SK-N-SH (cell line): ENCODE data around the gene LCE1B. TPM values are rescaled to one million over a fixed set of nuclear protein-coding genes. Genes with fewer than 3 reads are reported as not detected.

Source experiments
- CTCF ChIA-PET: fragments of 300-600, 350-600 bp; formaldehyde crosslinking; extraction: SDS; loops from one replicate; lab custom pipeline; 2021; lab: Yijun Ruan, JAX
- POLR2A ChIA-PET: fragments of 350-600 bp; sonication (Branson Sonifier 250); formaldehyde crosslinking; extraction: SDS; loops from one replicate; lab custom pipeline; 2020; ENCODE audit warnings: antibody characterized with exemption, inconsistent platforms; lab: Yijun Ruan, JAX
- DNase-seq: peaks from one replicate; pipeline ENCODE4 v3.0.0; 2012
- H2AFZ ChIP-seq: fragments of 200-600 bp; sonication (generic); 2 replicates; pipeline ENCODE4 v1.8.1; 2016; ENCODE audit warnings: antibody characterized with exemption, mild to moderate bottlenecking, low read depth
- H3F3A ChIP-seq: fragments of 200-600 bp; sonication (generic); replicated peaks from 2 replicates; pipeline ENCODE3; 2016; ENCODE audit warnings: antibody characterized with exemption, mild to moderate bottlenecking; ENCODE audit not compliant: insufficient read depth
- H3K27ac ChIP-seq, 2 experiments: fragments of 200-500 bp in 1 of 2; fragments of 200-600 bp in 1 of 2; sonication (Bioruptor generic) in 1 of 2; sonication (generic), shearing (Covaris generic) in 1 of 2; 2 replicates each; pipeline versions ENCODE4 v1.5.1 to v1.6.1; 2014 to 2016; ENCODE audit warnings: low read depth in 2 of 2, inconsistent platforms in 1 of 2, low read length in 1 of 2, mild to moderate bottlenecking in 1 of 2, mixed read lengths in 1 of 2
- H3K27me3 ChIP-seq: fragments of 200-600 bp; sonication (generic), shearing (Covaris generic); 2 replicates; pipeline ENCODE4 v1.6.1; 2016; ENCODE audit warnings: mixed run types; ENCODE audit not compliant: insufficient read depth
- H3K36me3 ChIP-seq, 2 experiments: fragments of 200-500 bp in 1 of 2; fragments of 200-600 bp in 1 of 2; sonication (Bioruptor generic) in 1 of 2; sonication (generic) in 1 of 2; replicated peaks in 1 of 2; 2 replicates each; pipeline versions ENCODE3 to v1.5.1; 2014 to 2016; ENCODE audit warnings: low read length in 1 of 2, mild to moderate bottlenecking in 1 of 2; ENCODE audit not compliant: insufficient read depth in 2 of 2, control insufficient read depth in 1 of 2
- H3K4me1 ChIP-seq, 2 experiments: fragments of 200-500 bp in 1 of 2; fragments of 200-600 bp in 1 of 2; sonication (Bioruptor generic) in 1 of 2; sonication (generic), shearing (Covaris generic) in 1 of 2; 2 replicates each; pipeline versions ENCODE4 v1.5.1 to v1.6.1; 2014 to 2016; ENCODE audit warnings: low read depth in 1 of 2, low read length in 1 of 2, mixed run types in 1 of 2; ENCODE audit not compliant: insufficient read depth in 2 of 2, control insufficient read depth in 1 of 2
- H3K4me2 ChIP-seq: fragments of 200-600 bp; sonication (generic), shearing (Covaris generic); 2 replicates; pipeline ENCODE4 v1.6.1; 2017; ENCODE audit warnings: mixed run types
- H3K4me3 ChIP-seq, 2 experiments: fragments of 200-500 bp in 1 of 2; fragments of 200-600 bp in 1 of 2; sonication (Bioruptor generic) in 1 of 2; sonication (generic), shearing (Covaris generic) in 1 of 2; 2 replicates each; pipeline versions ENCODE4 v1.5.1 to v1.8.1; 2014 to 2016; ENCODE audit warnings: low read depth in 2 of 2, inconsistent platforms in 1 of 2, low read length in 1 of 2, mild to moderate bottlenecking in 1 of 2, mixed read lengths in 1 of 2, moderate library complexity in 1 of 2
- H3K79me2 ChIP-seq: fragments of 200-600 bp; sonication (generic); 2 replicates; pipeline ENCODE4 v1.8.1; 2017; ENCODE audit warnings: mild to moderate bottlenecking; ENCODE audit not compliant: insufficient read depth
- H3K9ac ChIP-seq: fragments of 200-600 bp; sonication (generic); 2 replicates; pipeline ENCODE4 v1.6.1; 2017; ENCODE audit warnings: mixed run types
- H3K9me2 ChIP-seq: fragments of 200-600 bp; sonication (generic); 2 replicates; pipeline ENCODE4 v1.6.1; 2017; ENCODE audit warnings: mixed run types
- H3K9me3 ChIP-seq: fragments of 200-600 bp; sonication (generic); 2 replicates; pipeline ENCODE4 v1.6.1; 2017; ENCODE audit warnings: mixed run types, mild to moderate bottlenecking, moderate library complexity
- H4K20me1 ChIP-seq: fragments of 200-600 bp; sonication (generic); 2 replicates; pipeline ENCODE4 v1.6.1; 2017; ENCODE audit warnings: mild to moderate bottlenecking, mixed run types; ENCODE audit not compliant: insufficient read depth
- CTCF ChIP-seq: fragments of 200-600 bp; sonication (generic); IDR thresholded peaks from 2 replicates; pipeline ENCODE4 v1.6.1; 2017; ENCODE audit warnings: antibody characterized with exemption, mild to moderate bottlenecking, moderate library complexity
- EP300 ChIP-seq, 2 experiments: IDR thresholded peaks; 2 replicates each; pipeline versions ENCODE4 v1.4.0 to v1.6.1; 2012; ENCODE audit warnings: borderline replicate concordance in 1 of 2, low read depth in 1 of 2, low read length in 1 of 2
- FOSL2 ChIP-seq: IDR thresholded peaks from 2 replicates; pipeline ENCODE4 v1.4.0; 2012; ENCODE audit warnings: low read depth, mild to moderate bottlenecking, moderate library complexity, borderline replicate concordance
- FOXM1 ChIP-seq: IDR thresholded peaks from 2 replicates; pipeline ENCODE4 v1.4.0; 2012; ENCODE audit warnings: low read depth, mild to moderate bottlenecking
- GABPA ChIP-seq: IDR thresholded peaks from 2 replicates; pipeline ENCODE4 v1.4.0; 2012; ENCODE audit warnings: low read depth, mild to moderate bottlenecking
- MAX ChIP-seq: IDR thresholded peaks from 2 replicates; pipeline ENCODE4 v1.4.0; 2012; ENCODE audit warnings: low read depth
- MXI1 ChIP-seq: IDR thresholded peaks from 2 replicates; pipeline ENCODE4 v1.6.1; 2012; ENCODE audit warnings: mild to moderate bottlenecking, low read depth, low read length, improper control_type of control experiment
- NRF1 ChIP-seq: IDR thresholded peaks from 2 replicates; pipeline ENCODE4 v1.6.1; 2012; ENCODE audit warnings: low read depth, mild to moderate bottlenecking, low read length
- REST ChIP-seq: IDR thresholded peaks from 2 replicates; pipeline ENCODE4 v1.6.1; 2012; ENCODE audit warnings: mild to moderate bottlenecking, low read depth, low read length, moderate library complexity
- SIN3A ChIP-seq: IDR thresholded peaks from 2 replicates; pipeline ENCODE4 v1.6.1; 2012; ENCODE audit warnings: low read depth, mild to moderate bottlenecking, low read length, moderate library complexity, borderline replicate concordance
- TEAD4 ChIP-seq: IDR thresholded peaks from 2 replicates; pipeline ENCODE4 v1.4.0; 2012; ENCODE audit warnings: mild to moderate bottlenecking, borderline replicate concordance; ENCODE audit not compliant: insufficient read depth
- YY1 ChIP-seq: IDR thresholded peaks from 2 replicates; pipeline ENCODE4 v1.4.0; 2012; ENCODE audit warnings: low read depth, mild to moderate bottlenecking
- ZBTB33 ChIP-seq: IDR thresholded peaks from 2 replicates; pipeline ENCODE4 v1.4.0; 2012; ENCODE audit warnings: low read depth, borderline replicate concordance
- WGBS: methylation state at CpG from one replicate; pipeline ENCODE4 v1.1.6; 2017; ENCODE audit warnings: low lambda C conversion rate; 5-methylcytosine and 5-hydroxymethylcytosine counted together
- polyA plus RNA-seq, 3 experiments: library from polyadenylated mRNA; depleted of rRNA; stranded (reverse); fragments of >200 nt; gene quantifications; 2 replicates each; pipeline ENCODE4 v1.2.3, GENCODE V29; 2012

LCE1B gene
- polyA plus RNA-seq, 1 of the 3 experiments (the other 2 are of a cell fraction), result not detected

- CTCF ChIA-PET, result no interaction called here
- H3K27me3 ChIP-seq, result peaks cover 10% of the 10 kb centered on the region; the same call in 1 of the 2 replicates
Measured at GRCh38 chr1:152783095-152783494, 28.7 kb upstream of the LCE1B start.

More at GRCh38 chr1:152783095-152783494, 28.7 kb upstream of the LCE1B start:
- Histone ChIP-seq H3K27ac (no peak overlapping the region), H3K9me2 (no peaks in the 10 kb centered on the region), H4K20me1 (no peaks in the 10 kb centered on the region), H3K9me3 (no peaks in the 10 kb centered on the region), H3K36me3 (no peaks in the 10 kb centered on the region), H3K4me2 (no peak overlapping the region), H3K4me1 (no peaks in the 10 kb centered on the region), H3K79me2 (no peaks in the 10 kb centered on the region), H3K9ac (no peak overlapping the region), H3F3A (no peaks in the 10 kb centered on the region), H3K4me3 (no peak overlapping the region), H2AFZ (no peak overlapping the region)
- WGBS, result 0% methylated on average over 1 of the region's 2 CpGs
- DNase-seq, result no peak
- TF ChIP-seq SIN3A, result no peak
- TF ChIP-seq YY1, result no peak
- no peak for TF ChIP-seq NRF1
- no peak for TF ChIP-seq FOXM1
- no peak for TF ChIP-seq MAX
- TF ChIP-seq CTCF, result no peak
- no peak for TF ChIP-seq TEAD4
- TF ChIP-seq REST, result no peak
- TF ChIP-seq ZBTB33, result no peak
- no peak for TF ChIP-seq MXI1
- TF ChIP-seq FOSL2, result no peak
- no peak for TF ChIP-seq GABPA
- no peak for TF ChIP-seq EP300 (IDR thresholded peaks at IDR 0.05; ENCODE audit: borderline replicate concordance in 1 of 2, low read depth in 1 of 2, low read length in 1 of 2)
- POLR2A ChIA-PET, result no interaction called here
